Measurements from ENCODE around the gene NDUFS8. TPM values are rescaled to one million over a fixed set of nuclear protein-coding genes. Genes with fewer than 3 reads are reported as not detected.

The NDUFS8 gene
- total RNA-seq, 1 donor from 2014 or later = 144 TPM

DNA sequence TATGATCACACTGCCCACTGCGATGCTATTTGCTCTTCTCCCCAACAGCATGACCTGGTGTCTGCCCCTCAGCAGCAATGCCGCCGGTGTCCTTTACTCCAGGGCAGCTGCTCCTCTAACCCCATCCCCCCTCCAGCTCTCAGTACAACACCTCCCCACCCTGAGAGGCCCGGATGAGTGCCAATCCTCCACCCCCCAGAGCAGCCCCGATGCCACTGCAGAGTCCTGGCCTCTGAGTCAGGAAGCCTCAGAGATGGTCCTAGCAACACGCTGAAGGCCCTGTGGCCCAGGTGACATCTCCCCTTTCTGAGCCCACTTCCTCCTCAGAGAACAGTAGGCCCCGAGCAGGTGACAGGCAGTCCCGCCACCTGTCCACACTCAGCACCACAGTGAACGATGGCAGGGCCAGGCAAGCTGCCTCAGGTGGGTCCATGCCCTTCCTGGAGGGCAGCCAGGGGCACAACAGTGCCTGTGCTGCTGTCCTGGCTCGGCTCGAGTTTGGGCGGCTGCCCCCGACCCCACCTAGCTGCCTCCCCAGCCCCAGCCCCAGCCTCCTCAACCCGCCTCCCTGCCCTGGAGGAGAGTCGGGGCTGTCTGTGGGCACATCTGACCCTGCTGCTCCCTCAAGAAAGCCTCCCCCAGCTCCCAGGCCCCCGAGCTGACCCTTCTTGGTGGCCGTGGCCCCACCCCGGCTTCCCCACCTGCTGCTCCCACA, 3.9 kb upstream of the NDUFS8 start:
- H3K4me3 Mint-ChIP-seq (ENCODE audit: unreplicated experiment) = no peak overlapping the region
- no peak for DNase-seq (ENCODE audit: low spot score)
- H3K27me3 Mint-ChIP-seq (ENCODE audit: unreplicated experiment) = peaks cover 12% of the 10 kb centered on the region
- peak overlapping the region; percentile 42 for H3K27ac Mint-ChIP-seq (ENCODE audit: unreplicated experiment)
- TF ChIP-seq, protein P1, sequence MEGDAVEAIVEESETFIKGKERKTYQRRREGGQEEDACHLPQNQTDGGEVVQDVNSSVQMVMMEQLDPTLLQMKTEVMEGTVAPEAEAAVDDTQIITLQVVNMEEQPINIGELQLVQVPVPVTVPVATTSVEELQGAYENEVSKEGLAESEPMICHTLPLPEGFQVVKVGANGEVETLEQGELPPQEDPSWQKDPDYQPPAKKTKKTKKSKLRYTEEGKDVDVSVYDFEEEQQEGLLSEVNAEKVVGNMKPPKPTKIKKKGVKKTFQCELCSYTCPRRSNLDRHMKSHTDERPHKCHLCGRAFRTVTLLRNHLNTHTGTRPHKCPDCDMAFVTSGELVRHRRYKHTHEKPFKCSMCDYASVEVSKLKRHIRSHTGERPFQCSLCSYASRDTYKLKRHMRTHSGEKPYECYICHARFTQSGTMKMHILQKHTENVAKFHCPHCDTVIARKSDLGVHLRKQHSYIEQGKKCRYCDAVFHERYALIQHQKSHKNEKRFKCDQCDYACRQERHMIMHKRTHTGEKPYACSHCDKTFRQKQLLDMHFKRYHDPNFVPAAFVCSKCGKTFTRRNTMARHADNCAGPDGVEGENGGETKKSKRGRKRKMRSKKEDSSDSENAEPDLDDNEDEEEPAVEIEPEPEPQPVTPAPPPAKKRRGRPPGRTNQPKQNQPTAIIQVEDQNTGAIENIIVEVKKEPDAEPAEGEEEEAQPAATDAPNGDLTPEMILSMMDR (IDR thresholded peaks at IDR 0.05; ENCODE audit: unreplicated experiment) = no peak
- peaks cover 4% of the 10 kb centered on the region for H3K36me3 Mint-ChIP-seq (ENCODE audit: low read depth, unreplicated experiment)
- H3K9me3 Mint-ChIP-seq (ENCODE audit: unreplicated experiment) = no peaks in the 10 kb centered on the region
- H3K4me1 Mint-ChIP-seq (ENCODE audit: unreplicated experiment) = peaks cover 17% of the 10 kb centered on the region

DNA sequence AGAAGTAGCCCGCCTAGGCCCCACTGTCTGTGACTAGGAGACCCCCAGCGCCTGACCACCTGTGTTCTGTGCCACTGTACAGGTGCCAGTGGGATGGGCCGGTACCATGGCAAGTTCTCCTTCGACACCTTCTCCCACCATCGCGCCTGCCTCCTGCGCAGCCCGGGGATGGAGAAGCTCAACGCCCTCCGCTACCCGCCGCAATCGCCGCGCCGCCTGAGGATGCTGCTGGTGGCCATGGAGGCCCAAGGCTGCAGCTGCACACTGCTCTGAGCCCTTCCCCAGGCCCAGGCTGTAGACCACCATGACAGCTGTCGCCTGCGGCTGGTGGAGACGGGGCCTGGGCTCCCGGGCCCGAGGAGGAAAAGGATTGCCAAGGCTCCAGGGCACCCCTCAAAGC, 2.8 kb upstream of the NDUFS8 start:
- TF ChIP-seq, protein P1 (IDR thresholded peaks at IDR 0.05; ENCODE audit: unreplicated experiment) = no peak
- Mint-ChIP-seq H3K36me3 (ENCODE audit: low read depth, unreplicated experiment) (peaks cover 4% of the 10 kb centered on the region), H3K4me3 (ENCODE audit: unreplicated experiment) (no peak overlapping the region), H3K27ac (ENCODE audit: unreplicated experiment) (no peak overlapping the region), H3K9me3 (ENCODE audit: unreplicated experiment) (no peaks in the 10 kb centered on the region), H3K4me1 (ENCODE audit: unreplicated experiment) (peaks cover 19% of the 10 kb centered on the region), H3K27me3 (ENCODE audit: unreplicated experiment) (peaks cover 16% of the 10 kb centered on the region)
- no peak for DNase-seq (ENCODE audit: low spot score)

DNA sequence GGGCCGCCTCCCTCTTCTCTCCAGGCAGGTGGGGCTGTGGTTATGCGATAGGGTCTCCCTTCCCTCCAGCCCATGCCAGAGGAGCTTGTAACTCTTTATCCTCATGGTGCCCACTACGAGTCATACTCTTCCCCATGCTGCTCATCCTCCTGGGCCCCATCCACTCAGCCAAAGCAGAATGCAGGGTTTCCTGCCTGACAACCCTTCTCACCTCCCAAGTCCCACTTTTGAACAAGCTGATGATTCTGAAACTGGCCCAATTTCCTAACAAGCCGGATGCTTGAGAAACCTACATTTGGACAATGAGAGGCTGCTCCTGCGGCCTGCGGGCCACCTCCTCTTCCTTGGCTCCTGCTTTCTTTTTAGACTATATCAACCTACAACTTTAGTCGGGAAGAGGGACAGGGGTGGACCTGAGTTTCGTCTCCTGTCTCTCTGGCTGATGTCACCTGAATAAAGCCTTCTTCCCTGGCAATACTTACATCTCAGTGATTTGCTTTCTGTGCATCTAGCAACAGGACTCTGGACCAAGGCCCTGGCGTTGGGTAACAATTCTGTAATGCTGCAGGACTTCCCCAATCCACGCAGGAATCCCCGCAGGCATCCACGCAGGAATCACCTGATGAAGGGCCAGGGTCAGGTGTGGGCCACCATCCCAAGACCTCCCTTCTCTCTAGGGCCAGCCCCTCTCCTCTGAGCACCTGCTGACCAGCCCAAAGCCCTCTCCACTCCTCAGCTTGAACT, 1.5 kb upstream of the NDUFS8 start:
- Mint-ChIP-seq H3K4me3 (ENCODE audit: unreplicated experiment) (peak overlapping the region; percentile 98), H3K36me3 (ENCODE audit: low read depth, unreplicated experiment) (peaks cover 4% of the 10 kb centered on the region), H3K27me3 (ENCODE audit: unreplicated experiment) (peaks cover 16% of the 10 kb centered on the region), H3K4me1 (ENCODE audit: unreplicated experiment) (peaks cover 19% of the 10 kb centered on the region), H3K9me3 (ENCODE audit: unreplicated experiment) (no peaks in the 10 kb centered on the region), H3K27ac (ENCODE audit: unreplicated experiment) (peak overlapping the region; percentile 74)
- no peak for DNase-seq (ENCODE audit: low spot score)
- TF ChIP-seq, protein P1 (IDR thresholded peaks at IDR 0.05; ENCODE audit: unreplicated experiment) = no peak

DNA sequence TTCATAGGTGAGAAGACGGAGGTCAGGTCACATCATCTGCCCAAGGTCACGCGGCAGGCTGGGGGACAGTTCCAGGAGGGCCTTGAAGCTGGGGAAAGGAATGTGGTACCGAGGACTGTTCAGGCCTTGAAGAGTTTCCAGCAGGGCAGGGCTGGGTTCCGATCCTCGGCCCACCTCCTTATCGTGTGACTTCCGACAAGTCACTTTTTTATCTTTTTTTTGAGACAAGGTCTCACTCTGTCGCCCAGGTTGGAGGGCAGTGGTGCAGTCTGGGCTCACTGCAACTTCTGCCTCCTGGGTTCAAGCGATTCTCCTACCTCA, 623 bp downstream of the NDUFS8 start:
- Mint-ChIP-seq H3K27me3 (ENCODE audit: unreplicated experiment) (peaks cover 14% of the 10 kb centered on the region), H3K4me1 (ENCODE audit: unreplicated experiment) (peaks cover 19% of the 10 kb centered on the region)

More for the DNA sequence above, 623 bp downstream of the NDUFS8 start:
- DNase-seq (ENCODE audit: low spot score) = no peak
- TF ChIP-seq, protein P1 (IDR thresholded peaks at IDR 0.05; ENCODE audit: unreplicated experiment) = no peak
- Mint-ChIP-seq H3K36me3 (ENCODE audit: low read depth, unreplicated experiment) (no peaks in the 10 kb centered on the region), H3K9me3 (ENCODE audit: unreplicated experiment) (no peaks in the 10 kb centered on the region), H3K27ac (ENCODE audit: unreplicated experiment) (no peak overlapping the region), H3K4me3 (ENCODE audit: unreplicated experiment) (peak overlapping the region; percentile 98)

Measured in endothelial cell (in vitro differentiated cells).